GM19395 (cell line): ENCODE data around the gene TDRD3.
"Not testable (repeated sequence)": the region's sequence is repeated elsewhere in the genome, so short reads cannot be mapped to it uniquely, and the experiment has no call there.

Experiments
- ATAC-seq: cut with Tn5 transposase; IDR thresholded peaks from one replicate; pipeline ENCODE4 v1.9.1; 2021; ENCODE audit warnings: mild to moderate bottlenecking, moderate library complexity; ENCODE audit not compliant: unreplicated experiment

Gene TDRD3

GRCh38 chr13:60396783-60397703, at the start of gene TDRD3:
Gene TDRD3, plus strand, starts transcription at chr13:60397220. Its CDS starts 145 bp downstream, at chr13:60397365.
- ATAC-seq = peak; percentile 68

DNA sequence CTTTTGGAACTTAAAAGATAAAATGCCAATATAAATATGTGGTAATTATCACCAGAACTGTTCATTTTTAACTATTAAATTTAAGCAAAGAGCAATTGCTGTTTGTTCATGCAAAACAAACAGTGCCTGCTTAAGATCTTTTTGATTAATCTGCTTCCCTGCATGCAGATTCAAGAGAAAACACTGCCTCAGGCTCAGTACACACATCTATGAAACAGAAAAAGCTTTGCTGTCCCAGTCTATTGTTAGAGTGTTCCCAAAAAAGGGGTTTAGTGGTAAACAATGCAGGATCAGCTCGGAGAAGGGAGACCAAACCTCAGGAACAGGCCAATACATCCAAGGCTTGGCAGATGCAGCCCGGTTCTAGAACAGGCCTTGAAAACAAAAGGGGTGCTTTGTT, 49.3 kb upstream of the TDRD3 start:
- ATAC-seq = no peak

DNA sequence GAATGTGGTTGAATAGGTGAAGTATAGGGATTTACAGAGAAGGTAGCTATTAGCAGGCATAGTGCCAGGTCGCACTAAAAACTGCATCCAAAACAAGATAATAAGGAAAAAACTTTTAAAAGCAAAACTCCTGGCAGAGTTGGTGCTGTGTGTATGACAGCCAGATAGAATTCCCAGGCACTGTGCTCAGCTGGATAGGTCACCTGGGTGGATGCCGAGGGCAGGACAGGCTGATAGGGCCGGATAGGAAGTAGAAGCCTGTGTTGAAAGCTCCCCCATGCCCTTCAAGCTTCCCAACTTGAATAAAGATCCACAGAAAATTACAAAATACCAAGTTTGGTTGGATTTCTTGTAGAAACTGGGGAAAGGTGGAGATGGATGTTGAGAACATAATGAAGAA, 48.9 kb upstream of the TDRD3 start:
- no peak for ATAC-seq

GRCh38 chr13:60351326-60351725, 45.7 kb upstream of the TDRD3 start:
- ATAC-seq = no peak

DNA sequence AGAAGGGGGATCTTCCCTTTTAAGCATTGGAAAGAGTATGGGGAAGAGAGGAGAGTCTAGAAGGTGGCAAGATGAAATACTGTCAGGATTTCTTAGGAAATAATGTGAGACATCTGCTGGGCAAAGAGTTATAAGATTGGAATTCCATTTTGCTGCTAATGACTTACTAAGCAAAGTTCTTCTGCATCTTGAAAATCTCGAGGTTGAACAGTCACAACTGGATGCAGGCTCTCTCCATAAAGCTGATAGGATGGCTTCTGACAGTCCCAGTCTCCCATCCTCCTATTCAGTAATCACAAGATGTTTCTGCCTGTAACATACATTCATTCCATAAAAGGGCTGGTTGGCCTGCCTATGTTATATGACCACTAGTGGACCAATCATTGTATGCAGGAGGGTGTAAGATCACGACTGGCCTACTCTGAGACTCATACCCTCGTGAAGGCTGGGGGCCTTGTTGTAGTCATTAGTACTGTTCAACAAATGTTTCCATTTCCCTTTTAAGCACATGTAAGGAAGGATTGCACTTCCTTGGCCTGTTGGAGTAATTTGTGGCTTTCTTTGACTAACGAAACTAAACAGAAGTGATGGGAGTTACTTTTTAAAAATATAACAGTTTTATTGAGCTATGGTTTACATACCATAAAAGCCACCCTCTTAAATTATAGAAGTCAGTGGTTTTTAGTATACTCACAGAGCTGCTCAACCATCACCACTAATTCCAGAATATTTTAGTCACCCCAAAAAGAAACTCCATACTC, 45.0 kb upstream of the TDRD3 start:
- ATAC-seq = no peak

GRCh38 chr13:60352644-60353043, 44.4 kb upstream of the TDRD3 start:
- ATAC-seq = no peak

GRCh38 chr13:60355056-60355455, 42.0 kb upstream of the TDRD3 start:
- no peak for ATAC-seq

- no peak for ATAC-seq
These were observed 40.0 kb upstream of the TDRD3 start for GRCh38 chr13:60356970-60357369.

- no peak for ATAC-seq
These were observed 38.6 kb upstream of the TDRD3 start for GRCh38 chr13:60358453-60358852.

DNA sequence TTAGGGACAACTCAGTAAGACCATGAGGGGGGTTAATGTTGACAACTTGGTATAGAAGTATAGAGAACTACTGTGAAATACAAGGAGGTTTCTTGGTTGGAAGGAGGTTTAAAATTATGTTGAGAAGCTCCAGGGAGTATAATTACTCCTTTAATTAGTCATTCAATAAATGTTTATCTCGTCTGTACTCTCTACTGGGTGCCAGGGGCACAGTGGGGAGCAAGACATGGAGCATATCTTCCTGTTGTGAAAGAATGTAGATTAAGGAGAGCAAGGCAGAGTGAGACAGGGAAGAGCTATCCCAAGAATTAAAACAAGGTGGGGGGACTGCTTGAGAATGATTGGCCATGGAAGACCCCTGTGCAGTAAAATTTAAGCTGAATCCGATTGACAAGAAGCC, 33.7 kb upstream of the TDRD3 start:
- ATAC-seq = no peak

- ATAC-seq = no peak
These were observed 27.8 kb upstream of the TDRD3 start for GRCh38 chr13:60369242-60369641.

DNA sequence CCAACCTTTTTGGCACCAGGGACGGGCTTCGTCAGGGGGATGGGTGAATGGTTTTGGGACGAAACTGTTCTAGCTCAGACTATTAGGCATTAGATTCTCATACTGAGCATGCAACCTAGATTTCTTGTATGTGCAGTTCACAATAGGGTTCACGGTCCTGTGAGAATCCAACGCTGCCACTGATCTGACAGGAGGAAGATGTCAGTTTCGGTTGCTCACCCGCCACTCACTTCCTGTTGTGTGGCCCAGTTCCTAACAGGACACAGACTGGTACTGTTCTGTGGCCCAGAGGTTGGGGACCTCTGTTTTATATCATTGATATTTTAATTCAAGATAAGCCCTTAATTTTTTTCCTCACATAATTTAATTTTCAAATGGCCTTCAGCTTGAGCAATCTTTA, 26.7 kb upstream of the TDRD3 start:
- ATAC-seq = no peak

DNA sequence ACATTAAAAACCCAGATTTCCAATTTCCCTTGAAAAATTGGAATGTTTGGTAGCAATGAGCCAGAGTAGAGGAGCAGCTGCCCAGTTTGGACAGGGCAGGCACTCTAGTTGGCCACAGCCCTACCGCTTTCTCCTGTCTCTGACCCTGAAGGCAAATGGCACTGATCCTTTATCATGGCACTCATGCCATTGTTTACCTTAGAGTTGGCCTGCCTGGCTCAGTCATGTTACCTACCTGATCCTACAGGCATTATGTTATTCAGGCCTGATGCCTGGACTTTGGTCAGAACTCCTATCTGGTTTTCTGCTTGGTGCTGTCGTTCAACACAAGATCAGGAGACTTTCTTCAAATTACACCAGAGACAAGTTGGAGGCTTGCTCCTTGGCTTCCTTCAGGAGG, 24.9 kb upstream of the TDRD3 start:
- no peak for ATAC-seq

DNA sequence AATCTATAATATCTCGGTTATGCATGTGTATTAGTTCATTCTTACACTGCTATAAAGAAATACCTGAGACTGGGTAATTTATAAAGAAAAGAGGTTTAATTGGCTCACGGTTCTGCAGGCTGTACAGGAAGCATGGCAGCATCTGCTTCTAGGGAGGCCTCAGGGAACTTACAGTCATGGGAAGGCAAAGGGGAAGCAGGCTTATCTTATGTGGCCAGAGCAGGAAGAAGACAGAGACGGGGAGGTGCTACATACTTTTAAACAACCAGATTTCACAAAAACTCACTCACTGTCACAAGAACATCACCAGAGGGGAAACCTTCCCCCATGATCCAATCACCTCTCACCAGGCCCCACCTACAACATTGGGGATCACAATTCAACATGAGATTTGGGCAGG, 17.7 kb upstream of the TDRD3 start:
- ATAC-seq = not testable (repeated sequence)

- ATAC-seq = no peak
These were observed 17.0 kb upstream of the TDRD3 start for GRCh38 chr13:60379837-60380565.

- ATAC-seq = no peak
These were observed 12.1 kb upstream of the TDRD3 start for GRCh38 chr13:60384911-60385310.

DNA sequence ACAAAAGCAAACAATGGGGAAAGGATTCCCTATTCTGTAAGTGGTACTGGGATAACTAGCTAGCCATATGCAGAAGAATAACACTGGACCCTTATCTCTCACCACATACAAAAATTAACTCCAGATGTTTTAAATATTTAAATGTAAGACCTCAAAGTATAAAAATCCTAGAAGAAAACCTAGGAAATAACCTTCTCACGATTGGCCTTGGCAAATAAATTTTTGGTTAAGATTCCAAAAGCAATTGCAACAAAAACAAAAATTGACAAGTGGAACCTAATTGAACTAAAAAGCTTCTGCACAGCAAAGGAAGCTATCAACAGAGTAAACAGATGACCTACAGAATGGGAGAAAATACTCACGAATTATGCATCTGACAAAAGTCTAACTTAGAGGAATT, 10.8 kb upstream of the TDRD3 start:
- no peak for ATAC-seq

- no peak for ATAC-seq
These were observed 4.9 kb upstream of the TDRD3 start for GRCh38 chr13:60392131-60392530.

- ATAC-seq = peak; percentile 67
These were observed 843 bp upstream of the TDRD3 start for GRCh38 chr13:60395971-60396782.

GRCh38 chr13:60397704-60398378, 821 bp downstream of the TDRD3 start:
- peak; percentile 35 for ATAC-seq
